ENCODE measurements around the gene IMPG2. TPM values are rescaled to one million over a fixed set of nuclear protein-coding genes. Genes with fewer than 3 reads are reported as not detected.

Gene IMPG2
- polyA plus RNA-seq, 1 donor from 2014 or later = 0.05 TPM

DNA sequence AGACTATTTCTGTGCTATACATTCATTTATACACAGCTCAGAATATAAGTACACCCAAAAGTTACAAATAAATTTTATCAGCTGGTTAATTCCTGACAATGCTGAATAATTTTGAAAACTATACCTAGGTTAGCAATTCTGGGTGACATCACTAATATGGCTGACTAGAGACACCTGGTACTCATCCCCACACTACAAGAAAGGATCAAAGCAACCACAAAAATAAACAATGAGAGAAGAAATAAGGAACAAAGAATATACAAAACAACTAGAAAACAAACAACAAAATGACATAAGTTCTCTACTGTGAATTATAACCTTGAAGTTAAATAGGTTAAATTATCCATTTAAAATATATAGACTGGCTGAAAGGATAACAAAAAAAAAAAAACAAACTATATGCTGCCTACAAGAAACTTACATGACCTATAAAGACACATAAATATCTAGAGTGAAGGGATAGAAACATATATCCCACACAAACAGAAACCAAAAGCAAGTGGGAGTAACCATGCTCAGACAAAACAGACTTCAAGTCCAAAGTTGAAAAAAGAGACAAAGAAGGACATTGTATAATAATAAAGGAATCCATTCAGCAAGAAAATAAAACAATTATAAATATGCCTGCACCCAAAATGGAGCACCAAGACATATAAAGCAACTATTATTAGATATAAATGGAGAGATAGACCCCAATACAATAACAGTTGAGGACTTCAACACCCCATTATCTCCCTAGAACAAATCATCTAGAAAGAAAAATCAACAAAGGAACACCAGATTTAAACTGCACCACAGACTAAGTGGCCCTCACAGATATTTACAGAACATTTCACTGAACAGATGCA lies 57.8 kb downstream of the IMPG2 start:
- Mint-ChIP-seq H3K4me3 (no peak overlapping the region), H3K4me1 (peaks cover 0 to 2% (median 0%) of the 10 kb centered on the region in 3 donors), H3K27me3 (no peaks in the 10 kb centered on the region), H3K27ac (peak overlapping the region in 1 of 3 donors; percentile 64), H3K9me3 (peaks cover 0 to 3% (median 3%) of the 10 kb centered on the region in 3 donors), H3K36me3 (peaks cover 2% of the 10 kb centered on the region)

DNA sequence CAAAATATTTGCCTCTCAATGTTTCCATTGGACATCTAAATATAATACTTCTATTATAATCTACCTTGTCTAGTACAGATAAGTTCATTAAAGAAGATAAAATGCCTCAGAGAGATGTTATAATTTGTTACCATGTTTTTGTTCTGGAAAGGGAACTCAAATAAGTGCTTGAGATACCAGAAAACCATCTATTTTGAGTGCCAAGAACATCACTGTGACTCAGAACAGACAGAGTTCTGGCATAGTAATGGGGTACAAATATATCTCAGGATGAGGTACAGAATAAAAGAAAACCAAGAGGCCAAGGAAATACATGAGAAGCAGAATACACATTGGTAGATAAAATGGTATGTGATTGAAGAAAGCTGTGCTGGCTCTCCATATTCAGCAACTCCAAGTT lies 58.9 kb downstream of the IMPG2 start:
- Mint-ChIP-seq H3K27ac (no peak overlapping the region), H3K4me3 (no peak overlapping the region), H3K4me1 (peaks cover 0 to 2% (median 0%) of the 10 kb centered on the region in 3 donors), H3K36me3 (peaks cover 2% of the 10 kb centered on the region), H3K9me3 (peaks cover 0 to 3% (median 3%) of the 10 kb centered on the region in 3 donors), H3K27me3 (no peaks in the 10 kb centered on the region)

DNA sequence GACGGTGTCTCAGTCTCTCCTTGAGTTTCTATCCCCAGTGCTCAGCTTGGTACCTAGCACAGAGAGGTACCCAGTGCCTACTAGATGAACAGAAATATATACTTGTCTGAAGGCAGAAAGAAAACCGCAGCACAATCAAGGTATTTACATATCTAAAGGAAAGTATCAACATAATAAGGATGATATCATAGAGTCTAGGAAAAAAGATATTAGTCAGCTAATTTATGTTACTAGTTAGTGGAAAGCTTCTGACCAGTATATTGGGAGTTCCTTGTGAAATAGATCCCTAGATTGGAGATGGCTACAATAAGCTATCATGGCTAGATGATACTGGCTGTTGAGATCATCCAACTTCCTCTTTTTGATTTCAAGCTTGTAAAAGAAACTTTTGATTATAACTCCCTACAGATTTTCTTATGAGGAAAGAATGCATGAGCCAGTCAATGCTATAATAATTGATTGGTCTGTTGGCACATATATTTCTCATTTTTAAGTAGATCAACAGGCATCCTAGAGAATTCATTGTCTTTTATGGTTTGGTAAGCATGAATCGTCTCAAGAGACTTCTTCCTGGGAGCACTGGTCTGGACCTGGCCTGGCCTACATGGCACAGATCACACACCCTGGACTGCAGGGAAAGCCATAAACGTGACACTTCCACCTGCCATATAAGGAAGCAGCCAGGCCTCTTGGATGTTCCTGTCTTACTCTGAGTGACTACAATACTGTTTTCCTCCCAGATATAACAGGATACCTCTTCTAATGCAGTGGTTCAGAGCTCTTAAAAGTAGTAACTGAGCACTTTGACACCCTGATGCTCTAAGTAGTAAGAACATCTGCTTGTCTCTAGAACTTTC lies 60.7 kb downstream of the IMPG2 start:
- Mint-ChIP-seq H3K4me1 (peaks cover 0 to 2% (median 0%) of the 10 kb centered on the region in 3 donors), H3K27me3 (no peaks in the 10 kb centered on the region), H3K9me3 (peaks cover 0 to 3% (median 1%) of the 10 kb centered on the region in 3 donors), H3K36me3 (no peaks in the 10 kb centered on the region), H3K27ac (no peak overlapping the region), H3K4me3 (no peak overlapping the region)

DNA sequence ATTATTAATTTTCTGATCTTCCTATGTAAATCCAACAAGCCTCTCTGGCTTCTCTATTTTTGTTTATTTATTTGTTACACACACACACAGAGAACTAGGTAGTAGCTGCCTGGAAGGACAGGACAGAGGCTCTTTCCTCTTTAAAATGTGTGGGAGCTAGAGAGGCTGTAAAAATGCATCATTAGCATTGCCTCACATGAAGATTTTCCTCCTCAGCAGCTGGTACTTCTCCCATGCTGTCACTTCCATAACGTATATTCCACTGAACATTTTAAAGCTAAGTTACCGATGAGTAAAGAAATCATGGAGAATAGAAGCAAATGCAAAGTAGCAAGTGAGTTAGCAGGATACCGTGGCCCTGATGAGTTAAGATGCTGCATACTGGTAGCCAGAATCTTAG lies 63.9 kb downstream of the IMPG2 start:
- H3K27ac Mint-ChIP-seq = no peak overlapping the region
- H3K36me3 Mint-ChIP-seq = peaks cover 3% of the 10 kb centered on the region
- peaks cover 0 to 1% (median 0%) of the 10 kb centered on the region in 3 donors for H3K9me3 Mint-ChIP-seq
- no peak overlapping the region for H3K4me3 Mint-ChIP-seq
- no peaks in the 10 kb centered on the region for H3K4me1 Mint-ChIP-seq
- no peaks in the 10 kb centered on the region for H3K27me3 Mint-ChIP-seq

DNA sequence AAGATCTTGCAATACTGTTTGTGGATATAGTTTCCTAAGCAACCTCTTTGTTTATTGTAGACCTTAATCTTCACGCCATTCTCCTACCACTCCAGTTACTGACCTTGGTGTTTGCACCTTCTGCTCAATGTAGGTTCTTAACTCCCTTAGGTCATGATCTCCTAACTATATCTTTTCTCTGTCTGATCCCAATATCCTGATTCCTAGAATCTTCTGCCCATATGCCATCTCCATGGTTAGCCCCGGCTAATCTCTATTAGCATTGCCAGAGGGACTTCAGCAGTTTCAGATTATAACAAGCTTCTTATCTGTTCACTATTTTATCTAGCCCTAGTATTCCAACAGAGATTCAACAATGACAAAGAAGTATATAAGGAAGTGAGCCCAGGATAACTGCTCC lies 64.9 kb downstream of the IMPG2 start:
- Mint-ChIP-seq H3K9me3 (peaks cover 0 to under 1% (median 0%) of the 10 kb centered on the region in 3 donors), H3K27me3 (no peaks in the 10 kb centered on the region)

DNA sequence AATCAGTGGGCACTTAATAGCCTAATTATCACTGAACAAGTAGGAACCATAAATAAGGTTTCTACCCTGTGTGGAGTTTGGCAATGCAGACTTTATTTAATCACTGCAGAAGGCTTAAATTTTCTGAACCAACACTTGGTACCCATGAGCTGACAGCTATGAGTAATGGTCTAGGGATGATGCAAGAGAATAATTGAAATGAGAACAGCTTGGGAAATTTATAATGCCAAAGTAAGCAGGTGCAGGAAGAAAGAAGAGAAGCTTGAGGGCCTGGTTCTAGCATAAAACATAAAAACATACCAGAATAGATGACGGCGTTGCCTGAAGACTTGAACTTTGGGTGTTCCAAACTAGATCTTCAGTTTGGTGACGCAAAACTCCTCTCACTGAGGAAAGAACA lies 67.0 kb downstream of the IMPG2 start:
- peaks cover 3% of the 10 kb centered on the region for H3K36me3 Mint-ChIP-seq
- H3K27me3 Mint-ChIP-seq = no peaks in the 10 kb centered on the region
- no peak overlapping the region for H3K4me3 Mint-ChIP-seq
- H3K9me3 Mint-ChIP-seq = no peaks in the 10 kb centered on the region
- no peak overlapping the region for H3K27ac Mint-ChIP-seq
- H3K4me1 Mint-ChIP-seq = peaks cover 0 to 3% (median 0%) of the 10 kb centered on the region in 3 donors

More for the DNA sequence above, 64.9 kb downstream of the IMPG2 start:
- no peaks in the 10 kb centered on the region for H3K4me1 Mint-ChIP-seq
- H3K27ac Mint-ChIP-seq = no peak overlapping the region
- H3K36me3 Mint-ChIP-seq = peaks cover 3% of the 10 kb centered on the region
- H3K4me3 Mint-ChIP-seq = no peak overlapping the region

DNA sequence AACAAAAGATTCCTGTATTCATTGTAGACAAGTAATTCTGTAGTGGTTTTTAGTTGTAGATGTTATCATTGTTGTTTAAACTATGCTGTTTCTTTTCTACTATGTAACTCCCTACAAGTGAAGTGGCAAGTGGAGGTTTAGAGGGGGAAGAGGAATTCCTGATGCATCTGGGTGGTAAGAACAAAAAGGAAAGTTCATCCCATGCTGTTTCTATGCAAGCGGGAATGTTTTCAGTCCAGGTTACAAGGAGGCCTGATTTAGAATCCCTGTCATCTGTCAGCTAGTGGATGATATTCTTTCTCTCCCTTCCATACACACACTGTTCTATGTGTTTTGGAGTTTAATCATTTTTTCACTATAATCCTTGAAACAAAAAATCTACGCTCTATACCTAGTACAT lies 67.4 kb downstream of the IMPG2 start:
- Mint-ChIP-seq H3K4me3 (no peak overlapping the region), H3K36me3 (peaks cover 3% of the 10 kb centered on the region), H3K4me1 (peaks cover 0 to 3% (median 0%) of the 10 kb centered on the region in 3 donors), H3K9me3 (no peaks in the 10 kb centered on the region), H3K27me3 (no peaks in the 10 kb centered on the region), H3K27ac (no peak overlapping the region)

DNA sequence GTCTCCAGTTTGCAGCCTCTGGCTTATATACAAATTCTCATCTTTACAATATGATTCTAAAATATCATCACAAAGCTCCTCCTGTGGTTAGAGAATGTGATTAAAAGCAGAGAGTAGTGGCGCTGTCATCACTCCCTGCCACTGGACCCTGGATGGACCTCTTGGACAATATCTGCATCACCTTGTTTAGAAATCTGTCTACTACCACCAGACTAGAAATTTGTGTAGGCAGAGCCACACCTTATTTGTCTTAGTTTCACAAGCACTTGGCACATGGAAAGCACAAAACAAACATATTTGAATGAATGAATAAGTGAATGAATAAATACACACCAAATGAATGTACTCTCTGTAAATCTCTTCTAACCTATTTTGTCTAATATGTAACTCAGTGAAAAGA lies 68.1 kb downstream of the IMPG2 start:
- Mint-ChIP-seq H3K36me3 (peaks cover 3% of the 10 kb centered on the region), H3K27me3 (no peaks in the 10 kb centered on the region), H3K27ac (no peak overlapping the region)

DNA sequence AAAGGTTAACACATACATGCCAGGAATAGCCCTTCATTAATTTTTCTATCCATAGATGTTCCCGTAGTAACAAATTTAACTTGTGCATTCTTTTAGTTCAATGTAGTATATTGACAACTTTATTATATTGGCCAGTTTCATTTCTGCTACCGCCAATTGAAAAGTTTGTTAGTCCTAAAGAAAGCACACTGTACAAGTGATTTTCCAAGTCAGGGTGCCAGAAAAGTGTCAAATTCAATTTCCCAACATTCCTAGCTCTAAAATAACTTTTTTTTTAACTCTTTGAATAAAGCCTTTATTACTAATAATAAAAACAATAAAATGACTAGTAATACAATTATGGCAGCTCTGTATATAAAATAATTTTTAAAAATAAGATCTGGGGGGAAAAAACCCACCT lies 68.9 kb downstream of the IMPG2 start:
- Mint-ChIP-seq H3K9me3 (no peaks in the 10 kb centered on the region), H3K4me3 (no peak overlapping the region), H3K4me1 (peaks cover 0 to 3% (median 0%) of the 10 kb centered on the region in 3 donors), H3K36me3 (peaks cover 3% of the 10 kb centered on the region), H3K27me3 (no peaks in the 10 kb centered on the region), H3K27ac (no peak overlapping the region)

More for the DNA sequence above, 68.1 kb downstream of the IMPG2 start:
- Mint-ChIP-seq H3K4me3 (no peak overlapping the region), H3K9me3 (no peaks in the 10 kb centered on the region), H3K4me1 (peaks cover 0 to 3% (median 0%) of the 10 kb centered on the region in 3 donors)

DNA sequence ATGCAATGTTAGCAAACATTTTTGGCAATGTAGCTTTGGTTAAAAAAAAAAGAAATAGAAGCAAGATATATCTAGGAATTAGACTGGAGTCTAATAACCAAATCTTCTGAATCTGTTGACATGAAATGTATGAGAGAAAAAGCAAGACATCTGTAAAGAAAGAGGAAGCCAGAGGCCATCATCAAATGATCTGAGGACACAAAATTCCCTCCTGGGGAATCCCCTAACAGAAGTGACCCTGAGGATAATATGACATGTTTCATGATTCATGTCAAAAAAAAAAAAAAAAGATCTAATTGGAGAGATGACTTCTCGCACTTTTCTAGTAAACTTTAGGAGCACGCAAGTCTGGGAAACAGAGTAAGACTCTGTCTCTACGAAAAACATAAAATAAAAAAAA lies 70.9 kb downstream of the IMPG2 start:
- H3K4me1 Mint-ChIP-seq = peaks cover 0 to 3% (median 0%) of the 10 kb centered on the region in 3 donors
- no peak overlapping the region for H3K4me3 Mint-ChIP-seq
- no peaks in the 10 kb centered on the region for H3K27me3 Mint-ChIP-seq
- peaks cover 7% of the 10 kb centered on the region for H3K36me3 Mint-ChIP-seq
- H3K27ac Mint-ChIP-seq = no peak overlapping the region
- H3K9me3 Mint-ChIP-seq = no peaks in the 10 kb centered on the region

DNA sequence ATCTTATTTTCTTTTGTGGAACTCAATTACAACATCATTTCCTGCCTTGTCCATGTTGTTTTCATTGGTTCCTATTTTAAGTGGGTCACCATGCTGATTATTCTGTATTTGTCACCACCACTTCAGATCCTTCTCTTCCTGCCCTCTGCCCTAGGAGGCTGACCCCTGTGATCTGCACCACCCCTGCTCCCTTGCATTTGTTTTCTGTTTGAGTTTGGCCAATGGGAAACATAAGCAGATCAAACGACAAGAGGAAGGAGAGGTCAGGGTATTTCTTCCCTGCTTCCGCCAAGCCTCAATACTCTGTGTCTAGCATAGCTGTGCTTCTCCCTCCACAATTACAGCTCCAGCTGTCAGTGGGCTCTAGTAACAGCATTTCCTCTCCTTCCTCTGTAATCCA lies 71.6 kb downstream of the IMPG2 start:
- Mint-ChIP-seq H3K36me3 (peaks cover 7% of the 10 kb centered on the region), H3K9me3 (no peaks in the 10 kb centered on the region), H3K27me3 (no peaks in the 10 kb centered on the region), H3K4me1 (peaks cover 0 to 3% (median 0%) of the 10 kb centered on the region in 3 donors), H3K4me3 (peak overlapping the region in 1 of 4 donors; percentile 45), H3K27ac (no peak overlapping the region)

DNA sequence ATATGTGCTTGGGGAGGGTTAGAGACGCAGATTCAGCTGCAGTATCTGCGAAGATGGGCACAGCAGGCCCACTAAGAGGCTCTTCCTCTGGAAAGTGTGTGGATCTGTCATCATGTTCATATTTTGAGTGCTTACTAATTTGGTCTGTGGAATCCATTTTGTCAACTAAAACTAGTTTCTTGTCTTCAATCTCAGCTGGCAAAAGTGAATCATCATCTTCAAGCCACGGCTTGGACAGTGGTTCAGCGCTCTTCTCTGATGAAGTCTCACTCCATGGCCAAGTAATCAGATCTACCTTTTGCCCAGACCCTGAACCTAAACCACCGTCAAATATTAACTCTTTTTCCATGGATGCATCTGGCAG lies 76.2 kb downstream of the IMPG2 start:
- peaks cover 5% of the 10 kb centered on the region for H3K36me3 Mint-ChIP-seq
- H3K9me3 Mint-ChIP-seq = peaks cover 0 to 4% (median 0%) of the 10 kb centered on the region in 3 donors
- no peak overlapping the region for H3K4me3 Mint-ChIP-seq
- peaks cover 0 to under 1% (median 0%) of the 10 kb centered on the region in 3 donors for H3K4me1 Mint-ChIP-seq
- H3K27ac Mint-ChIP-seq = no peak overlapping the region
- no peaks in the 10 kb centered on the region for H3K27me3 Mint-ChIP-seq

DNA sequence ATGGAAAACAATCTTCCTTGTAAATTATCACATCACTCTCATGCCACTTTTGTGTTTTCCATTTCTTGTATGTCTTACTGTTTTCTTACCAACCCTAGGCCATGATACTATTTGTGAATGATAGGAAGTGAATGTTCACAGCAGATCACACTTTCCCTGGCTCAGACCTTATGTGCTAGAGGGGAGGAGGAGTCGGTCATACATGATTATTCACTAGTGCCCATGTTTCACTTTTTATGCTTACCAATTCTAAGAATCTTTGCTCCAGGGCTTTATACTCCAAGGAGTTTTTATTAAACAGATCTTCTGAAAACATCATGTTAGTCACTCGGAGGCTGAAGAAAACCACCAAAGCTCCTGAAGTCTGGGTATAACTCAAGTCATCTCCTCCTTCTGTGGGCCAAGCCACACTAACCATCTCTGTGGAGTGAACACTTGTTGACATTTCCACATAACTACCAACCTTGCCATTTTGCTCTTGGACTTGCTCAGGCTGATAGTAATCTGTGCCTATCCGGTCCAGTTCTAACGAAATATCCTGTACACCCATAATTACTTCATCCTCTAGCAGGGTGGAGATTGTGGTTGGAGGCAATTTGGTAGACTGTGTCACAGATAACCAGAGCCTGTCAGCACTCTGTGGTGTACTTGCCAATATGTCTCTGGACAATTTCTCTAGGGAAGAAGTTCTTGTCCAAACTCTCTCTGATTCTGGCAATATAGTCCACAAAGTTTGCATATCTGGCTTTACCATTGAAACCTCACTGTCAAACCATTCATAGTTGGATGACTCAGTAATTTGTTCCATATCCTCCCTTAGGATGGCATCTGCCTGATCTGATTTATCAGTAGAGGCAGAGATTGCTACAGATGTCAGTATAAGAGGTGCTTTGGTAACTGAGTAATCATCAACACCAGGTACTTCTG lies 76.8 kb downstream of the IMPG2 start:
- Mint-ChIP-seq H3K27ac (no peak overlapping the region), H3K27me3 (no peaks in the 10 kb centered on the region), H3K4me1 (no peaks in the 10 kb centered on the region), H3K4me3 (no peak overlapping the region), H3K36me3 (peaks cover 5% of the 10 kb centered on the region), H3K9me3 (peaks cover 0 to 4% (median 0%) of the 10 kb centered on the region in 3 donors)

DNA sequence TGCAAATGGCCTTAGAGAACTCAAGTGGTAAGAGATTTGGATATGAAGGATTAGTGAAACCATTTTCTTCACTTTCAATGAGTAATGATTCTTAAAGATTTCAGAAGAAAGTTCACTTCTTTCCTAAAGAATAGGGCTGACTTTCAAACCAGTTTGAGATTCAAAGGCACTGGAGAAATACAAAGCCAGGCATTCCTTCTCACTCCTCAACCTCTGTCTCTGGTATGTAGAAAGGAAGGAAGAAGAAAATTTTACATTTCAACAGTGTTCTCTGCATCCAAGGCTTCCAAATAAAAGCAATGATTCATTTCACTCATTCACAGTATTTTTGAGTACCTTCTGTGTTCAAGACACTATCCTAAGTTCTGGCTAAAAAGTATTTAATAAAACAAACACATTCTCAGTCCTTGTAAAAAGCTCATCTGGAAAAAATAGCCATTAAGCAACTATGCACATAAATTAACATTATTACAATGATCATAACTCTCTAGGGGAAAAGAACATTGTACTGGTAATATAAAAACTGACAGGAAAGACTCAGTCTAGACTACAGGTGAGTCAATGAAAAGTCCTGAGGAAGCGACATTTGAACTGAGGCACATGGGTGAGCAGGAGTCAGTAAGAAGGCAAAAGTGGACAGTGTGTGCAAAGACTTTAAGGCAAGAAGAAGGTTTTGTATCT lies 79.5 kb downstream of the IMPG2 start:
- no peak overlapping the region for H3K4me3 Mint-ChIP-seq
- H3K9me3 Mint-ChIP-seq = peaks cover 0 to 4% (median 0%) of the 10 kb centered on the region in 3 donors
- H3K27ac Mint-ChIP-seq = no peak overlapping the region
- H3K27me3 Mint-ChIP-seq = no peaks in the 10 kb centered on the region
- no peaks in the 10 kb centered on the region for H3K4me1 Mint-ChIP-seq
- H3K36me3 Mint-ChIP-seq = peaks cover 5% of the 10 kb centered on the region

Data from IgD-negative memory B cell (primary cell).